8988T (cell line): Measurements from ENCODE around the gene RPLP1.

Experiments used
- DNase-seq: peaks from one replicate; pipeline ENCODE4 v3.0.0; 2011

RPLP1 gene

DNA sequence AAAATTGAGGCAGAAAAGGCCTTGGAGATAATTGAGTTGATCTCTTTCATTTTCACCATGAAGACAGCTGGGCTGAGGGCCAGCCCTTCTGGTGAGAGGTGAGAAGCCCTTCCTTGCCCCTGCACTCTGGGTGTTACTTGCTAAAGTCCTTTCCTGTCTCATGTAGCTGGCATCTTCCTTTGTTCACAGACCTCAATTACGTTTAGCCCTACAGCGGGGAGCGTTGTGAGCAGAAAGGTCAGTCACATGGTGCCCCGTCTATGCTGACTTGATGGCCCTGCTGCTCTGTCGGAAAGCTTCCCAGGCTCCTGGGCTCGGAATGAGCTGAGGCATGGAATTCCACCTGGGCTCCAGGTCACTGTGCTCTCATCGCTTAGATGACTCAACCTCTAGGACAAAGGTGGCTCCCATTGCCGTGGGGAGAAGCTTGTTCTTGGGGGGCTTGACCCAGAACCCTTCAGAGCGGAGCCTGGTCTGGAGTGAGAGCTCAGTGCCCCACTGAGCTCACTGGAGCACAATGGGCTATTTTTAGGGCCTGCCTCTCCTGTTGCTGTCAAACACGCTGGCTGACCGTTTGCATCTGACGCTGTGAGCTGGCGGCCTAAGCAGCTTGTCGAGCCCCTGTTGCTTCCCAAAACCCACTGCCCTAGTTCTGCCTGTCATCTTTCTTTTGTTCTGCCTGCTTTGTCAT, 47.0 kb downstream of the RPLP1 start:
- DNase-seq = no peak

DNA sequence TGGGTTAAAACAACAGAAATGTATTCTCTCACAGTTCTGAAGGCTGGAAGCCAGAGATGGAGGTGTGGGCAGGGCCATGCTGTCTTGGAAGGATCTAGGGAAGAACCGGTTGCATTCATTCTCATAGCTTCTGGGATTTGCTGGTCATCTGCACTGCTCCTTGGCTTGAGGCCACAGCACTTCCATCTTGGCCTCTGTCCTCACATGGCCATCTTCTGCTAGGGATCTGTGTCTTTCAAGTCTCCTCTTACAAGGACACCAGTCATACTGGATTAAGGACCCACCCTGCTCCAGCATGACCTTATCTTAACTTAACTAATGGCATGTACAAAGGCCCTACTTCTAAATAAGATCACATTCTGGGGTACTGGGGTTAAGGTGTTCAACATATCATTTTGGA, 47.7 kb downstream of the RPLP1 start:
- DNase-seq = no peak

DNA sequence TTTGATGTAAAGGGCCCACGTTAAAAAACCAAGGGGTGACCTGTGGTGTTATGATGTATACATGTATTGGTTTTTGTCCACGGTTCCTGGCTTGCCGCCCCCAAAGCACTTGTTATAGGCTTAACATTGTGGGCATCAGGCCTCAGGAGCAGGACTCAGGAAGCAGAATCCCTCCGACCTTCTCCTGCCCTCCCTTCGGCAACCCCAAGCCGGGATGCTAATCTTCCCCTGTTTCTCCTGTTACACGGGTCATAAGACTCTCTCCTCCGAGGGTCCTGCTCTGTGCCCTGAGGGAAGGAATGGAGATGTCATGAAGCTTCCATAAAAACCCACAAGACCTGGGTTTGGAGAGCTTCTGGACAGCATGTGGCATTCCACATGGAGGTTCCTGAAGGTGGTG, 48.8 kb downstream of the RPLP1 start:
- DNase-seq = no peak

DNA sequence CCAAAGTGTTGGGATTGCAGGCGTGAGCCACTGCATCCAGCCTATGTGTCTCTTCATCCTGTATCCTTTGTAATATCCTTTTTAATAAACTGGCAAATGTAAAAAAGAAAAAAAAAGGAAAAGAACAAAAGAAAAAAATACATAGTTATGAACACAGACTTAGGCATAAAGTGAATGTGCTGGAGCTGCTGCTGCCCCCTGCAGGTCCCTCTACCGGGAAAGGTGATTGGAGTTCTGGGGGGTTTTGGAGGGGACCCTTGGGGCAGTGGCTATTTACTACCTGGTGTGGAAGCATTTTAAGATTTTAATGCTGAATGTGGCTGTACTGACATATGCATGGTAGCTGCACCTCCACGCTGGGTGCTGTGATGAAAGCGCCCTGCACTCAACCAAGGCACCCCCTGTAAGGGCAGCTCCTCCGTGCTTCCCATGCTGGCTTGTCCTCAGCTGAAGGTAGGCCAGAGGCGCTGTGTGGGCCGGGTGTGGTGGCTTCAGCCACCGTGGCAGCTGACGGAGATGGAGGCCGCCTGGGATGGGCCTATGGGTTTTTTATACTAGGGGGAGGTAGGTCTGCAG, 49.9 kb downstream of the RPLP1 start:
- no peak for DNase-seq

DNA sequence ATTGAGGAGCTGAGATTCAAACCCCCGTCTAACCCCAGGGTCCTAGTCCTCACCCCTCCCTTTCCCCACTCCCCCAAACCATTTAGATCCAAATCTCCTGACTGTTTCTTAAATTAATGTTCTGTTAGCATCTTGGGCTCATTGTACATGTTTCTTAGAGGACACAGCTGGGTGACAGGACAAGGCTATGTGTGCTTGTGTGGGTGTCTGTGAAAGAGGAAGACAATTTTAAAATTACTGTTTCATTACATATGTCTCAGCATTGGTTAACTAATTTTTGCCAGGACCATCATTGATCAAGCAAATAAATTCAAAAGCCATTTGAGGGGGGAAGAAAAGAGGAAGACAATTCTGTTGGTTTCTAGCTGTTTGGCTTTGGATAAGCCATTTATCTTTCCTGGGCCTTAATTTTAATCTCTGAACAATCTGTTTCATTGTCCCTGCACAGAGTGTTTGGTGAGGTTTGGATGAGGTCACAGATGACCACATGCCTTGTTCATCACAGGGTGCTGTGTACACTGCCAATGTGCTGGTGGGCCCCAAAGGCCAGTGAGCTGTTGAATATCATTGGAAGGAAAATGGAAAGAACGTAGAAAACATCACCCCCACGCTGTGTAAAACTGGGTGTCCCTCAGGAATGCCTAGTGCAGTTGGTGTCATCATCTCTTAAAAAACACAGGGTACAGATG, 51.9 kb downstream of the RPLP1 start:
- no peak for DNase-seq
